HG02973 (cell line): Measurements from ENCODE around the gene AREL1.

Source experiments
- ATAC-seq: cut with Tn5 transposase; IDR thresholded peaks from one replicate; pipeline ENCODE4 v1.9.1; 2021; ENCODE audit warnings: moderate library complexity; ENCODE audit not compliant: unreplicated experiment

AREL1 gene

GRCh38 chr14:74660863-74661262 lies 52.0 kb downstream of the AREL1 start:
- no peak for ATAC-seq

- ATAC-seq = no peak
Measured at GRCh38 chr14:74660167-74660566, 52.7 kb downstream of the AREL1 start.

GRCh38 chr14:74658535-74659131 lies 54.2 kb downstream of the AREL1 start:
- ATAC-seq = no peak

- no peak for ATAC-seq
Measured at GRCh38 chr14:74656964-74657363, 55.9 kb downstream of the AREL1 start.

- no peak for ATAC-seq
Measured at GRCh38 chr14:74655599-74656395, 57.1 kb downstream of the AREL1 start.

DNA sequence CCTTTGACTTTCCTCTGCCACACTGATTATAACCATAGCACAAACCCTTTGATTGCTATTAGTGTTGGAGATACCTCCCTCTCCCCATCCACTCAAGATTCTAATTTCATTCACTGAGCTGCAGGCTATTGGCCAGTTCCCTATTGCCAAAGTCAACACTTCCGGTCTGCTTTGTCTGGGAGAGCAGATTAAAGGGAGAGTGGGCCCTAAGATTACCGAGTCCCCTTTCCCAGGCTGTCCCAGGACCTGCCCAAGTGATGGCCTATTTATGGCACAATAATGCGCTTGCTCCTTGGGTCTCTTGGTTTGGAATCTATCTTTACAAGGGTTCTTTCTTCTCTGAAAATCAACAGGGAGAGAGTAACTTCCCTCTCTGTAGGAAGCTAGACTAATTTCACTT lies 57.9 kb downstream of the AREL1 start:
- ATAC-seq = no peak

DNA sequence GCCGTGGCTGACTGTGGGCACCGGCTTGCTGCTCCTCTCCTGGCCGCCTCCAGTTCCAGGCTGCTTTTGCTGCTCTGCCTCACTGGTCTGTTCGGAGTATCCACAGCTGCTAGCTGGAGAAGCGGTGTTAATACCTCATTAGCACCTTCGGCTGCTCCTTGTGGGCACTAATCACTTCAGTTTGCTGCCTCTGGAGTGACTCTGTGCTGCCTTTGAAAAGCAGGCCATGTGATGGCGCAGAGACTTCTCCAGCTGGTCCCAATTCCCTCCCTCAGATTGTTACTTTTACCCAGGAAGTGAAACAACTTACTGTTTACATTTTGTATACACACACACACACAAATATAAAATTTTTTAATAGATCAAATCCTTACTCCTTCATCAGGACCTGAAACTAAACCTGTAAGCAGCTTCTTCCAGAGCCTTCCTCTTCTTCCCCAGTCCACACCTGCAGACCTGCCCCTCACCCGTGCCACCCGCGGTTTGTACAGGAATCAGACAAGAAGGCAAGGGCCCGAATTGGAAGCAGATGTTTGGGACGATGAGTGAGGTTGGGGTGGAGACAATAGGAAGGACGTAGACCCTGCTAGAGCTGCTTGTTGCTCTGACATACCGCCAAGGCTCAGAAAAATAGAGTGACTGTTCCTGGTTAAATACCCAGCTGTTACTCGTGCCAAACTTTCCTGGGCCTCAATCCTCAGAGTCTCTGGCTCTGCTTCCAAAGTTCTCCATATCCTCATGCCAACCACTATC lies 59.3 kb downstream of the AREL1 start:
- ATAC-seq = no peak

GRCh38 chr14:74652541-74652940 lies 60.3 kb downstream of the AREL1 start:
- no peak for ATAC-seq

DNA sequence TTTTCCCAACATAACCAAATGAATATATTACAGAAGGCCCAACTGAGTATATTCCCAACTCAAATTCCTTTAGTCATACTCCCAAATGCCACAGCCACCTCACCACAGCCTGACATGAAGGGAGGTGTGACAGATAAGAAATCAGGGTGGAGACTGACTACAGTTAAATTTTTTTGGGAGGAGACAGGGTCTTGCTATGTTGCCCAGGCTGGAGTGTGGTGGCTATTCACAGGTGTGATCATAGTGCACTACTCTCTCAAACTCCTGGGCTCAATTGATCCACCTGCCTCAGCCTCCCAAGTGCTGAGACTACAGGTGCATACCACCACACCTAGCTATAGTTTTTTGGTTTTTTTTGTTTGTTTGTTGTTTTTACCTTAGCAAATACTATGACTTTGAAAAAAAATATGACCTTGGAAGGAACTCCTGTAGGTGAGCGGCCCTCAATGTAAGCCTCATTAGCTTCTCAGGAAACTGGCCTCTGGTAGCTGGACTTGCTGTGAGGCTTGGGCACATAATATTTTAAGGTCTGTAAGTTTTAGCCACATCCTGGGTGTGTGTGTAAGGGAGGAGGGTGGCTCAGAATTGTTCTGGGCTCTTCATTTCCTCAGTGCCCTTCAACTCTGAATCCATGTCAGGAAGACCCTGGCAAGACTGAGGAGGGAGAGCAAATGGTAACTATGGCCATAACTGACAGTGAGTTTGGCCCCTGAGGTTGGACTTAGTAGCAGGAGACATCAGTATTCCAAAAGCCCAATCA lies 61.8 kb downstream of the AREL1 start:
- ATAC-seq = no peak

GRCh38 chr14:74649673-74650072 lies 63.2 kb downstream of the AREL1 start:
- no peak for ATAC-seq

DNA sequence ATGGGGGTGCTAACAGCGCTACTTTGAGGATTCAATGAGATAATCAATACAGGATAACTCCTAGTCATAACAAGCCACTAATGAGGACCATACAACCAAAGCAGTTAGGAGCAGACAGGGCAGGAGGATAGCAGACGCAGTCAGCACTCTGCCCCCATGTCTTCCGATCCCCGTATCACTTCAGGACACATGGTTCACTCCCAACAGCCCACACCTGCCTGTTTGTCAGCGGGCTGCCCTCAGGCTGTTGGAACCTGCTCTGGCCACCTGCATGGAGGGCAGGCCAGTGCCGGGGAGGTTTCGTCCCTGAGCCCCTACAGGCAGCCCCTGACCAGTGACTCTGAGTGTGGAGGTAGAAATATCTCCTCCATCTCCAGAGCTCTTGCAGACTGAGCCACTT lies 63.7 kb downstream of the AREL1 start:
- no peak for ATAC-seq

- ATAC-seq = no peak
Measured at GRCh38 chr14:74648601-74649000, 64.3 kb downstream of the AREL1 start.

DNA sequence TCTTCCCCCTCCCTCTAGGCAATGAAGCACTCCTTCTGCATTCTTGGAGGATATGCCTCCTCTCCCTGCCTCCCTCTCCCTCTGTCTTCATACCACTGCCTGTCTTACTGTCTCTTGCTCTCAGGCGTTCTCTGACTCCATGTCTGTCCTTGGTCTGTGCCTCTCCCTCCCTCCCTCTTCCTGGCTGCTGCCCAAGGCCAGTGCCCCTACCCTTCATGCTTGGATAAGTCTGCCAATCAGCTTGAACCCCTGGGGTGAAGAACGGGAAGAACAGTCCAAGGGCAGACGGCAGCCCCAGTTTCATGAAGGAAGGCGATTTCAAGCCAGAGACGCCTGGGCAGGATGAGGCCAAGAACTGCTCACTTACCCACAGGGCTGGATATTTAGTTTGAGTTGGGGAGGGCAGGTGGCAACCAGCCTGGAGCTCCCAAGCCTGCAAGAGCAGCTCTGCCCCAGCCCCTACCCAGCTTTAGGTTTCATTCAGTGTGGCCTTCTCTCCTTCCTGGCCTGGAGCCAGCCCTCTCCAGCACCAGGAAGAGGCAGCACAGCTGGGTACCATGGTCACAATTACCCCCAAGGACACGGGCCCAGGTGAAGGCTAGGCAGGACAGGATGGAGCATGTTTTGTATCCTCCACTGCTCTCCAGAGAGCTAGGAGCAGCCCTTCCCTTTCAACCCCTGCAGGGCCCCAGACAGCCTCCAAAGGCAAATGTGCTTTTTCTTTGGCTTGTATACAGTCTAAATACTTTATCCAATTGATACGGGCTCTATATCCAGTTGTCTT lies 65.0 kb downstream of the AREL1 start:
- no peak for ATAC-seq

GRCh38 chr14:74647061-74647677 lies 65.7 kb downstream of the AREL1 start:
- no peak for ATAC-seq

DNA sequence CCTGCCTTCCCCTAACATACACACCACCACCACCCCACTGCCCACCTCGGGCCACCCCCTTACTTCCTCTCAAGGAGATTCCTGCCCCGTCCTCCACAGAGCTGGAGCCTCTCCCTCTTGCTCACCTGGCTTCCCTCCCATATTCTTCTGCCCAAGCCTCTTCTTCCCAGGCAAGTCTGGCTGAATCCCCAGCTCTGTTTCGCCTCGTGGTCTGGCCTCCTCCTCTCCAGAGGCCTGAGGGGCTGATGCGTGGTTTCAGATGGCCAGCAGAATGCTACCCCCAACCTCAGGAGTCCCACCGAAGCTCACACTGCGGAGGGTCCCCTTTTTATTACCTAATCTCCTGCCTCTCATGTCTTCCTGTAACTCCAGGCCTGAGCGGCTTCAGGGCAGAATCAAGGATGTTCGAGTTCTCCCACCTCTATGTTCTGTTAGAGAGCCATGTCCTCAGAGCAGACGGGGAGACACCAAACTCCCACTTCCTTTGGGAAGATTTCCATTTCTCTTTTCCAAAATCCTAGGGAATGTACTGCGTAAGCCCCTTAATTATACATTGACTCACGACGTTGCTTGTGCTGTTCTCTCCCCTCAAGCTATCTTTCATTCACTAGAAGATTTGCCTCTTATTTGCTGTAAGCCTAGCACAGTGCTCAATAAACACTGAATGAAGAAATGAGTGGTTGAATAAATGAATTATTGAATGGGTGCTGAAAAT lies 67.0 kb downstream of the AREL1 start:
- no peak for ATAC-seq

- no peak for ATAC-seq
Measured at GRCh38 chr14:74645244-74645643, 67.6 kb downstream of the AREL1 start.

DNA sequence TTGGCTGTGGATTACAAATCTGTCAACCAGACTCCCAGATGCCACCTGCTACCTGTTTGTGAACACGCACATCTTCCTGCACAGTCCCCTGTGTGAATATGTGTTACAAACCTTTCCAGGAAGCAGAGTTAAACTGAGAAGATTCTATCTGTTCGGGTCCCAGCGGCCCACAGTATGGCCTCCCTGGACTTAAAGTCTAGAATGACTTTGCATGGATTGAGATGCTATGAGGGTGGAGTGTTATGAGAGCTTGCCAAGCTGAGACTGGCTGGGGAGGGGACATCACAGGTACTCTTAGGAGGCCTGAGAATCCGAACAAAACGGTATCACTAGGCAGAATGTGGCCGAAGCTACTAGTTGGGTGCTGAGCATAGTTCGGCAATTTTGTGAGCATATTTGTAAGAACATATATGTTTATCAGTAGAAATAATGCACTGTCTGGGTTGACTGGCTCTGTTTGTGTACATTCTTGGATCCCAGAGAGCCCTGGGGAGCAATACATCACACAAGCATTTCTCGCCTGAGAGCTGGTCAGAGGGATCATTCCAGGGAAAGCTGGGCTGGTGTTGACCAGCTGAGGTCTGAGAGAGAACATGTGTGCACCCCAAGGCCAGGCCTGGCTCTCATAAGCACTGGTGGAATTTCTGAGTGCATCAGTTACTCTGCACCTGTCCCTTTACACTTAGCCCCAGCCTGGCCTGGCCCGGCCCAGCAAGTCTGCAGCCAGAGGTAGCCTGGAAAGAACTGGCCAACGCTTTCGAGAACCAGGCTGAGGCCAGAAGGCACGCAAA lies 71.1 kb downstream of the AREL1 start:
- ATAC-seq = no peak

DNA sequence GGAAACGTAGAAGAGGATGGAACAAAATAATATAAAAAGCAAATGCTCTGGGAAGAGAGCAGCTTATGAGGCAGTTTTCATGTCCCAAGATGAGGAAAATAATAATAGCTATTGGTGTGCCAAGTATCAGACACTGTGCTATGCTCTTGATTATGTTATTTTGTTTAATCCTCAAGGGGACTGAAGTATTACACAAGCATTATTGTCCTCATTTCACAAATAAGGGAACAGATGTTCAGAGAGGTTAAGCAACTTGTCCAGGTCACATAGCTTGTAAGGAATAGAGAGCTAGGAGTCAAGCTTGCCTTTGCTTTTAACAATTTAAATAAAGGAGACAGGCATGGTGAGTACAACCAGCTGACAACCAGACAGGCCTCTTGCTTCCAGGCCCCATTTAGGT lies 73.9 kb downstream of the AREL1 start:
- no peak for ATAC-seq

DNA sequence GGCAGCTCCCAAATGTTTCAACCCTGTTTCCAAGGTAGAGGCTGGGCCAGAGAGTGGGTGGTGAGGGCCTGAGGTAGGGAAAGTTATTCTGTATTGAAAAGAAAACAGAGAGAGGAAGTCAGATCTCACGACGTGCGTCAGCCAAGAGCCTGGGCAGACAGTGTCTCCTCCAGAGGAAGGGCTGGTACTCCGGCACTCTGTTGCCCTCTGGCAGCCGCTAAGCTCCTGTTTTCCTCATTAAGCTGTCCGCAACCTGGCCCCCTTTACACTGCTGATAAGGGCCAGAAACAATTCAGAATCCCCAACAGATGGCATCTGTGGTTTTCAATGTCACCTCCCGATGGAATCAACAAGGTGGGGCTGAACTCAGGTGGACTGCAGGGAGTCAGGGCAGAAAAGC lies 74.8 kb downstream of the AREL1 start:
- no peak for ATAC-seq
